OCI-LY1 (cell line): ENCODE data around the gene ANO4.

Experiments used
- H2AFZ ChIP-seq: fragments of 200-600 bp; sonication (generic), shearing (Covaris generic); 2 replicates; pipeline ENCODE4 v1.6.0; 2014; ENCODE audit warnings: antibody characterized with exemption, mild to moderate bottlenecking, low read length
- H3F3A ChIP-seq: fragments of 200-600 bp; sonication (generic), shearing (Covaris generic); 2 replicates; pipeline ENCODE4 v1.6.0; 2014; ENCODE audit warnings: mild to moderate bottlenecking, antibody characterized with exemption, low read length, moderate library complexity; ENCODE audit not compliant: insufficient read depth
- H3K27ac ChIP-seq: fragments of 200-600 bp; sonication (generic); 2 replicates; pipeline ENCODE4 v1.5.1; 2014; ENCODE audit warnings: low read length, mixed run types, mild to moderate bottlenecking, low read depth; ENCODE audit not compliant: poor library complexity, severe bottlenecking
- H3K27me3 ChIP-seq: fragments of 200-600 bp; sonication (generic); 2 replicates; pipeline ENCODE4 v1.6.0; 2014; ENCODE audit warnings: antibody characterized with exemption, mild to moderate bottlenecking, low read length, moderate library complexity; ENCODE audit not compliant: insufficient read depth
- H3K36me3 ChIP-seq: fragments of 200-600 bp; sonication (generic); 2 replicates; pipeline ENCODE4 v1.6.1; 2014; ENCODE audit warnings: mild to moderate bottlenecking, antibody characterized with exemption, low read length, moderate library complexity, mixed read lengths; ENCODE audit not compliant: insufficient read depth
- H3K4me1 ChIP-seq: fragments of 200-600 bp; sonication (generic); 2 replicates; pipeline ENCODE4 v1.5.1; 2014; ENCODE audit warnings: mild to moderate bottlenecking, low read length, moderate library complexity; ENCODE audit not compliant: insufficient read depth, severe bottlenecking
- H3K4me2 ChIP-seq: fragments of 200-600 bp; sonication (generic), shearing (Covaris generic); 2 replicates; pipeline ENCODE4 v1.6.1; 2014; ENCODE audit warnings: low read length
- H3K4me3 ChIP-seq: fragments of 200-600 bp; sonication (generic); 2 replicates; pipeline ENCODE4 v1.5.1; 2014; ENCODE audit warnings: low read length, low read depth, mild to moderate bottlenecking, mixed read lengths; ENCODE audit not compliant: poor library complexity, severe bottlenecking
- H3K79me2 ChIP-seq: fragments of 200-600 bp; shearing (Covaris generic); 2 replicates; pipeline ENCODE4 v1.6.1; 2016; ENCODE audit warnings: mixed run types, low read length, mixed read lengths; ENCODE audit not compliant: insufficient read depth
- H3K9ac ChIP-seq: fragments of 200-600 bp; sonication (generic), shearing (Covaris generic); 2 replicates; pipeline ENCODE4 v1.6.1; 2014; ENCODE audit warnings: mild to moderate bottlenecking, low read length, mixed read lengths
- H3K9me2 ChIP-seq: fragments of 200-600 bp; sonication (generic), shearing (Covaris generic); 2 replicates; pipeline ENCODE4 v1.6.1; 2014; ENCODE audit warnings: low read depth, mild to moderate bottlenecking, low read length, mixed read lengths
- H3K9me3 ChIP-seq: fragments of 200-600 bp; shearing (Covaris generic); 2 replicates; pipeline ENCODE4 v1.6.1; 2014; ENCODE audit warnings: low read length, mixed read lengths
- H4K20me1 ChIP-seq: fragments of 200-600 bp; sonication (generic), shearing (Covaris generic); 2 replicates; pipeline ENCODE4 v1.6.0; 2016; ENCODE audit warnings: mild to moderate bottlenecking, low read length; ENCODE audit not compliant: insufficient read depth
- CTCF ChIP-seq: fragments of 200-600 bp; sonication (generic), shearing (Covaris generic); IDR thresholded peaks from 2 replicates; pipeline ENCODE4 v1.5.1; 2017; ENCODE audit warnings: mild to moderate bottlenecking, antibody characterized with exemption, low read length, moderate library complexity, mixed read lengths
- EZH2 ChIP-seq: fragments of 200-600 bp; sonication (generic), shearing (Covaris generic); IDR thresholded peaks from 2 replicates; pipeline ENCODE4 v1.8.0; 2017; ENCODE audit warnings: borderline replicate concordance, mixed run types, mild to moderate bottlenecking, antibody characterized with exemption, low read length, moderate library complexity, mixed read lengths

The ANO4 gene

DNA sequence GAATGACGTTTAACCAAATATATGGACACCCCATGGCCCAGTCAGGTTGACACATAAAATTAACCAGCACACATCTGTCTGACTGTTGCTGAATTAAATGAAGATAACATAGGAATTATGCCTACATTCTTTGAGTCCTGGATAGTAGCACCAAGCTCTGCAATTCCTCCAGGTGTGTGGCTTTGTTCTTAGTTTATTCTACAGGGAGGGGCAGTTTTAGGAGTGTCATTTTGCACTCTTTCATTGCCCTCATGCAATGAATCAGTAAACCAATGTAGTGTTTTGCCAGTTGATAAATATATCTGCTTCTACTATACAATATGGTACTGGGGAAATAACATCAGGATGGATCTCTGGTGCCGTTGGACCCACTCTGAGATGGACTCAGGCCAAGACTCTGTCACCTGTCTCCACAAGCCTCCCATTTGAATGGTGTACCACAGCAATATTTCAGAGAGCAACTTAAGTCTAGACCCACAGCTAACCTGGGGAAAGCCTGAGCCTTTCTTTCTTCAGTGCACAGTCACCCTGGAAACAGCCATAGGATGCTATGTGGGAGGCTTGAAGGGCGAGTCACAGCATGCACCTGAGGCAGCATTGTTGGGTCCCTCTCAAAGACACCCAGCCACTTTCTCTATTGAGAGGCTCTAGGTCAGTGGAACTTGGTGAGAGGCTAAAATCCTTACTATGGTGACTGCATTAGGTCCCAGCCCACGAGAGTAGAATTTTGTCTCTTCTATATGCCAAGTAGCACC lies 73.2 kb downstream of the ANO4 start:
- no peaks in the 10 kb centered on the region for H3K27me3 ChIP-seq
- no peaks in the 10 kb centered on the region for H3F3A ChIP-seq
- no peak overlapping the region for H2AFZ ChIP-seq
- no peaks in the 10 kb centered on the region for H4K20me1 ChIP-seq
- no peak overlapping the region for H3K4me2 ChIP-seq
- H3K9ac ChIP-seq: no peak overlapping the region
- no peaks in the 10 kb centered on the region for H3K9me3 ChIP-seq
- H3K4me1 ChIP-seq: no peaks in the 10 kb centered on the region
- no peaks in the 10 kb centered on the region for H3K9me2 ChIP-seq
- no peaks in the 10 kb centered on the region for H3K36me3 ChIP-seq
- no peak overlapping the region for H3K4me3 ChIP-seq
- no peaks in the 10 kb centered on the region for H3K79me2 ChIP-seq
- no peak for TF ChIP-seq CTCF
- no peak for TF ChIP-seq EZH2
- H3K27ac ChIP-seq: no peak overlapping the region

DNA sequence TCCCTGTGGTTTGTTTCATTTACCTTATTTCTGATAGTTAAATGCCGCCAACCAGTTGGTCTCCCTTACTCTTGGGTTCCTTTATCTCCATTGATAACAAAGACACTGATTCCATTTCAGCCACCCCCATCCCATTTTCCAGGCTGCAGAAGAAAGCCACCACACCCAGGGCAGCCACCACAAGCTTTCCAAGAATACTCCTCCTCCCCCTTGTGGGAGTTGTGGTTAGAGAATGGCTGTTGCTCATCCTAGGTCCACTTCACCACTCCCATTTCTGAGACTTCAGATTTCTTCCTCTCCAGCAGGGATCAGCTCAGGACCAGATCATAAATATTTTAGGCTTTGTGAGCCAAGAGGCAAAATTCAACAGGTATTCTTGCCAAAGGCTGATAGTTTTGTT lies 73.9 kb downstream of the ANO4 start:
- H3K27me3 ChIP-seq: no peaks in the 10 kb centered on the region
- H3K27ac ChIP-seq: no peak overlapping the region
- no peak overlapping the region for H2AFZ ChIP-seq
- no peak for TF ChIP-seq CTCF
- TF ChIP-seq EZH2: no peak
- no peaks in the 10 kb centered on the region for H3K9me2 ChIP-seq
- no peaks in the 10 kb centered on the region for H3F3A ChIP-seq
- no peak overlapping the region for H3K4me3 ChIP-seq
- no peaks in the 10 kb centered on the region for H3K9me3 ChIP-seq
- H3K36me3 ChIP-seq: no peaks in the 10 kb centered on the region
- no peaks in the 10 kb centered on the region for H3K79me2 ChIP-seq
- H3K9ac ChIP-seq: no peak overlapping the region
- no peaks in the 10 kb centered on the region for H4K20me1 ChIP-seq
- no peak overlapping the region for H3K4me2 ChIP-seq
- H3K4me1 ChIP-seq: no peaks in the 10 kb centered on the region

DNA sequence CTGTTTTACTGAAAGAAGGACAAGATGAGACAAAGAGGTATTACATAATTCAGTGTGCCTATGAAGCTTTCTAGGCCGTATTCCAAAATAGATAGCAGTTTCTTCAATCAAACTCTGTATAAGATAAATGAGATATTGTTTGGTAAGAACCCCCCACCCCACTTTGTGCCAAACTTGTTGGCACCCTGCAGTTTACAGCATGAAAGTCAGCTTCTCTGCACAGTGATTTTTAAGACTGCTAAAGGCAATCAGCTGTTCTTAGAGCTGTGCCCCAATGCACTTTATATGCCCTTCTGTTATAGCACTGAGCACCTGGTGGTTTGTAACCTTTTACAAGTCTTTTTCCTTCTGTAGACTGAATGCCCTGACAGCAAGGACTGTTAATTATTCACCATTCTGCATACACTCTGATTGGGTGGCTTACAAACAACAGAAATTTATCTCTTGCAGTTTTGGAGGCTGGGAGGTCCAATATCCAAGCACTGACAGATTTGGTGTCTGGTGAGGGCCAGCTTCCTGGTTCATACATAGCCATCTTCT lies 76.7 kb downstream of the ANO4 start:
- Histone ChIP-seq H3K4me3 (no peak overlapping the region), H3K4me1 (no peaks in the 10 kb centered on the region), H3K79me2 (no peaks in the 10 kb centered on the region), H3K9ac (no peak overlapping the region), H2AFZ (no peak overlapping the region), H3K4me2 (no peak overlapping the region), H3K27ac (no peak overlapping the region), H3K27me3 (no peaks in the 10 kb centered on the region), H3K36me3 (no peaks in the 10 kb centered on the region), H3K9me3 (no peaks in the 10 kb centered on the region), H4K20me1 (no peaks in the 10 kb centered on the region), H3F3A (no peaks in the 10 kb centered on the region), H3K9me2 (no peaks in the 10 kb centered on the region)
- TF ChIP-seq CTCF (no peak), EZH2 (no peak)
